AG08395 (cell line): ENCODE data around the gene ENAH.
"Not testable (repeated sequence)": the region's sequence is repeated elsewhere in the genome, so short reads cannot be mapped to it uniquely, and the experiment has no call there.

Experiments
- DNase-seq: peaks from one replicate; pipeline ENCODE4 v3.0.0; 2012; ENCODE audit warnings: mixed read lengths, low spot score

ENAH gene

DNA sequence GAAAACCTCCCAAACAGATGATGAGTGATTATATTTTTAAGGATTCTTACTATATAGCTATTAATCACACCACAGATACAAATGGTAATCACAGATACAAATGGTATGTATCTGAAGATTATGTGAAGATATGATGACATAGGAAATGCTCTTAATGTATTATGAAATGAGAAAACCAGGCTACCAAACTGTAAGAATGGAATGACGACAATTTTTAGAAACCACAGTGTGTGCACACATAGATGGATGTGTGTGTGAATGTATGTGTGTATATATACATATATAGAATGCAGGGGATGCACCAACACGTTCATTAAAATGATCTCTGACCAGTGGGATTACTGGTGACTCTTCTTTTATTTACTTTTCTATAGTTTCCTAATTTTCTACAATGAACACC lies 21.5 kb upstream of the ENAH start:
- DNase-seq = no peak

DNA sequence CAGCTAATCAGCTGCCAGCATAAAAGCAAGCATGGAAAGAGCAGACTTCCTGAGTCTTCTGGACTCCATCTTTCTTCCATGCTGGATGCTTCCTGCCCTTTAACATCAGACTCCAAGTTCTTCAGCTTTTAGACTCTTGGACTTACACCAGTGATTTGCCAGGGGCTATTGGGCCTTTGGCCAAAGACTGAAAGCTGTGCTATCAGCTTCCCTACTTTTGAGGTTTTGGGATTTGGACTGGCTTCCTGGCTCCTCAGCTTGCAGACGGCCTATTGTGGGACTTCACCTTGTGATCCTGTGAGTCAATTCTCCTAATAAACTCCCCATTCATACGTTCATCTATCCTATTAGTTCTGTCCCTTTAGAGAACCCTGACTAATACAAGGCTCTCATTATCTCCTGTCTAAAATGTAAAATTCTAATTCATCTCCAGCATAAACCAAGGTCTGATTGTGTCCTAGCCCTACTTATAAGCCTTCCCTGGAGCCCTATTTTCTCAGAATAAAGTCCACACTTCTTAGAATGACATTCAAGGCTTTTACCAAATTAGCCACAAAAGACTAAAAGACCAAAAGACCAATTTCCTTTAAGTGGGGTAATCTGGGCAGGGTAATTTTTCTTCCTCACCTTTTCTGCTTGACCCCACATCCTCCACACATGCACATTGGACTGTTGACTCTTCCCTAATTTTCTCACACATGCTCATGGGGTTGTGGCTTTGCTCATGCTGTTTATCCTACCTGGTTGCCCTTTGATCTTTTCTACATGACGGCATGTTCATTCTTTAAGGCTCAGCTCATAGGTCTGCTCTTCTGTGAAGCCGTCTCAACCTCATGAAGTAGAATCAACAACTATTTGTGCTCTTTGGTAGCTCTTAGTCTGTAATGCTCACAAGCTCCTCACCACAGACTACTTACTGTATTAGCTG lies 18.1 kb upstream of the ENAH start:
- no peak for DNase-seq

DNA sequence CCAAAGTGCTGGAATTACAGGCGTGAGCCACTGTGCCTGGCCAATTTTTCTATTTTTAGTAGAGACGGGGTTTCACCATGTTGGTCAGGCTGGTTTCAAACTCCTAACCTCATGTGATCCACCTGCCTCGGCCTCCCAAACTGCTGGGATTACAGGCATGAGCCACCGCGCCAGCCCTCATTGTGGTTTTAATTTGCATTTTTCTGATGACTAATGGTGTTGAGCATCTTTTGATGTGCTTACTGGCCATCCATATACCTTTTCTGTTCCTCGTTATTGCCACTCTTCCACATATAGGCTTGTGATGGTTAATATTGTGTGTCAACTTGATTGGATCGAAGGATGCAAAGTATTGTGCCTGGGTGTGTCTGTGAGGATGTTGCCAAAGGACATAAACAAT lies 17.4 kb upstream of the ENAH start:
- no peak for DNase-seq

DNA sequence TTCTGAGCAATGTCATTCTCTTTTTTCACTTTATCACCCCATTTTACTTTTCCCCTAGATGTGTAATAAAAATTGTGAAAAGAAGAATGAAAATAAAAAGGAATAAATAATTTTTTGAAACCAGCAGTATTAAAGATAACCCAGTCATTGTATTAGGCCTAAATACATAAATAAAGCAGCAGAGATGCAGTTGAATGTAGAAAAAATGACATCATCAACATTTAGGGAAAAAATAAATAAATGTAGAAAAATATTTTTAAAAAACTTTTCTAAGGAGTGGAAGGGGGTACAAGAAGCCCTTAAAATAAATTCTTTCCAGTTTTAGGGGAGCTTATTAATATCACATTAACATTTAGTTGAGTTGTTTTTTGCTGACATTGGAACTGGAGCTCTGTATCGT lies 15.3 kb upstream of the ENAH start:
- DNase-seq = no peak

DNA sequence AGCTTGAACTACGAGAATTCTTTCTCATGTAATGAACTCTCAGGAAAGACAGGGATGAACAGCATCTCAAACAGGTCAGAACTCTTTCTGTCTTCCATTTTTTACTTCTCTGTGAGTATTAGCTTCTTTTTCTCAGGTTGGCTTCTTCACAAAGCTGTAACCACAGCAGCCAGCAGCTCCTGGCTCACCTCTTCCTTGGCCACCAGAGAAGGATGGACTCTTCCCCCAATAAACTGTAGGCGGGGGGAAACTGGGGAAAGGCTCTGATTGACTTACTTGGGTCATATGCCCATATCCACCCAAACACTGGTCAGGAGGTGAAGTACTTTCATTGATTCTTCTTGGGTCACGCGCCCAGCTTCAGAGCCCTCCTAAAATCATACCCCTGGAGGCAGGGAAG lies 14.4 kb upstream of the ENAH start:
- DNase-seq = no peak

DNA sequence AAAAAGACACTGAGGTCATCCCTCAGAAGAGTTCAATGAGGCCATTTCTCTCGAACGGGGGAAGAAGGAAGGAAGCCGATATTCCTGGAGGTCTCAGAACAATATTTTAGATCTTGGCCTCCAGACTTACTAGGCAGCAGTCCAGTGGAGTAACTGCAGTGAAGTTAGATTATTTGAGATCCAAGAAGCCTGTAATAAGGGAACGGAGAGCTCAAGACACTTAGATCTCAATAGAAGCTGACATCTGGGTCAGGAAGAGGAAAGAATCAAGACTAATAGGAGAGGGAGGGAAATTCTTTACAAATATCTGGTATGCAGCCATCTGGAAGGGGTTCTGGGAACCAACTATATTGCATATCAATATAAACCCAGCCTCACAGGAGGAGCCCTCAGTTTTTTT lies 13.6 kb upstream of the ENAH start:
- no peak for DNase-seq

DNA sequence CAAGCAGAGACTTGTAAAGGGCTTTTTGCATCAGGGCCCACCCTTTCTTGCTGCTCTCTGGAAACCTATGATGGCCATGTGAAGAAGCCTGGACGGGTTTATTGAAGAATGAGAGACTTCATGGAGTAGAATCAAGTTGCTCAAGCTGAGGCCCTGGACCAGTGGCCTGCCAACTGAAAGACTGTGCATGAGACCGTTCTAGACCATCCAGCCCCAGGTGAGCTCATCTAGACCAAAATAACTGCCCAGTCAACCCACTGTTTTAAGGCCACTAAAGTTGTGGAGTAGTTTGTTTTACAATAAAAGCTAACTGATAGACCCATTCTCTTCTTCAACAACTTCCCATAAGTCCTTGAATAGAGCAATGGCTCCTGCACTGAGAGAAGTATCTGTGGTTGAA lies 11.8 kb upstream of the ENAH start:
- no peak for DNase-seq

DNA sequence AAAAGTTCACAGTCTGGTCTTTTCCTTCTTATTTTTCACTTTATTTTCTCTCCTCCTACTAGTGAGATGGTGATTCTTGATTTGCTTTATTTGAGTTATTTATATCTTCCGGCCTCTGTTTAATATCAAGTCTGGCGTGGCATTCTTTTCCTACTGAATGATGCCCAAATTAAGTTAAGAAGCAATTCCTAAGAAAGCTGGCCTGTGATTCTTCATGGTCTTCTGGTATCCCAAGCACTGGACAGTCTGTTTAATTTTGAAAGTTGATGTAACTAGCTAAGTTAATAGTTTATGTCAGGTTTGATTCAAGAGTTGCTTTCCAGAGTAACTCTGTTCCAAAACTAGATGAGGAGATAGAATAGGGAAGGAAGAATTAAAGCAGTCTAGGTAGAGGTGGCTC lies 9.2 kb upstream of the ENAH start:
- no peak for DNase-seq

GRCh38 chr1:225660544-225660946 lies 7.6 kb upstream of the ENAH start:
- no peak for DNase-seq

GRCh38 chr1:225658041-225658440 lies 5.1 kb upstream of the ENAH start:
- peak; percentile 30 for DNase-seq

DNA sequence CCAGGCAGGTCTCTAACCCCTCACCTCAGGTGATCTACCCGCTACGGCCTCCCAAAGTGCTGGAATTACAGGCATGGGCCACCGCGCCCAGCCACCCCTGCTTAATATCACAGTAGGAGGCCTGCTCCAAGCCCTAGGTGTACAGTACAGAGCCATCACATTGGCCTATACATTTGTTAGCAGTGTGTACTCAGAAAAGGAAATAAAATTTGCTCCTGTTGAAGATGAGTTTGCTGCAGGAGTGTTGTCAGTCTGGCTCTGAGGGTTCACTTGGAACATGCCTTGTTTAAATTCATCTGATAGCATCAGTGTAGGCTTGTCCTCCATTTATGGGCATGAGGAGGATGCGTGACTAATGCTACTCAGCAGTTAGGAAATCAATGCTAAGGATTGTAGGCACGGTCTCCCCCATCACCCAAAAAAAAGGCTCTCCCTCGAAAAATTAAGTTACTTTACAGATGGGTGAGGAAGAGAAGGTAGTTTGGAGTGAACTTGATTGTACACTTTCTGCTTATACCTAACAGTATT lies 4.6 kb upstream of the ENAH start:
- DNase-seq = peak; percentile 54

DNA sequence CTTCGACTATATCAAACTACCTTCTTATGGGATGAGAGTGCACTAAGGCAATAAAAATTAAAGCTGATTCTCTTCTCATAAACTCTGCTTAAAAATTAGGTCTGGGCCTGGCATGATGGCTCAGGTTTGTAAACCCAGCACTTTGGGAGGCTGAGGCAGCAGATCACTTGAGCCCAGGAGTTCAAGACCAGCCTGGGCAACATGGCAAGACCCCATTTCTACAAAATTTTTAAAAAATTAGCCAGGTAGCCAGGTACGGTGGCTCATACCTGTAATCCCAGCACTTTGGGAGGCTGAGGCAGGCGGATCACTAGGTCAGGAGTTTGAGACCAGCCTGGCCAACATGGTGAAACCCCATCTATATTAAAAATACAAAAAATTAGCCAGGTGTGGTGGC lies 3.3 kb upstream of the ENAH start:
- DNase-seq = not testable (repeated sequence)

GRCh38 chr1:225655509-225656258 lies 2.8 kb upstream of the ENAH start:
- DNase-seq = peak; percentile 81

DNA sequence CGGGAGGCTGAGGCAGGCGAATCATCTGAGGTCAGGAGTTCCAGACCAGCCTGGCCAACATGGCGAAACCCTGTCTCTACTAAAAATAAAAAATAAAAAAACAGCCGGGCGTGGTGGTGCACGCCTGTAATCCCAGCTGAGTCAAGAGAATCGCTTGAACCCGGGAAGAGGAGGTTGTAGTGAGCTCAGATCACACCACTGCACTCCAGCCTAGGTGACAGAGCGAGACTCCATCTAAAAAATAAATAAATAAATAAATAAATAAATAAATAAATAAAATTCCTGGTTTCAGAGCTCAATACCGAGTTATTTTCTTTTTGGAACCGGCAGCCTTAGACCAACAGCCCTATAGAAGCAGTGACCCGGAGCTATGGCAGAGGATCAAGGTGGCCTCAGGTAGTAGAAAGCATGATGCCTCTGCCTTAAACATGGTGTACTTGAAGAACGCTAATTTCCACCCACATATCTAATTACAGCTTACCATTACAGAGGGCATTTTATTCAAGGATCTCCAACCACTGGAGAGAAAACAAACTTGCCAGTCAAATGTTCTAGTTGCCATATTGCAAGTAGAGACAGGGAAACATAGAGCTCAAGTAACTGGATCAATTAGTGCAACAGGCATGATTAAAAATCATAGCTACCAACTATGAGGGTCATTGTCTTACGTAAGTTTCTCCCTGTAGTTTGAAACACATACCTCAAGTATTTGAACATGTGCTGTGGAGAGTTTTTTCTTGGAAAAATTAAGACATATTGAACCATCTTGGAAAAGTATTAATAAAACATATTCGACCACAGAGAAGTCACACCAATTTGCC lies 2.0 kb upstream of the ENAH start:
- DNase-seq = no peak

DNA sequence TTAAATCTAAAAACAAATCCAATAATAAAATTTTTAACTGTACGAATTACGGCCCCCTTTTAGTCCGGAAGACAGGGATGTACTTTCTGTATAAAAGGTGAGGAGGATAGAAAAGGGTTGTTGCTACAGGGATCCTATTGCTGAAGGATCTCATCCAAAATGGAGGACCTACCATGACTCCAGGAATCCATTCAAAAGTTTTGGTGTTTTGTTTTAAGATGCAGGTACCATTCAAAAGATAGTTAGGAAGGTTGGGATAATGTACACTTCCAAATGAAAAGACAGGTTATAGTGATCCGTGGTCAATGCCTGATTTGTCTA lies 1.3 kb upstream of the ENAH start:
- no peak for DNase-seq

GRCh38 chr1:225653463-225654276 lies 747 bp upstream of the ENAH start:
- peak; percentile 54 for DNase-seq

DNA sequence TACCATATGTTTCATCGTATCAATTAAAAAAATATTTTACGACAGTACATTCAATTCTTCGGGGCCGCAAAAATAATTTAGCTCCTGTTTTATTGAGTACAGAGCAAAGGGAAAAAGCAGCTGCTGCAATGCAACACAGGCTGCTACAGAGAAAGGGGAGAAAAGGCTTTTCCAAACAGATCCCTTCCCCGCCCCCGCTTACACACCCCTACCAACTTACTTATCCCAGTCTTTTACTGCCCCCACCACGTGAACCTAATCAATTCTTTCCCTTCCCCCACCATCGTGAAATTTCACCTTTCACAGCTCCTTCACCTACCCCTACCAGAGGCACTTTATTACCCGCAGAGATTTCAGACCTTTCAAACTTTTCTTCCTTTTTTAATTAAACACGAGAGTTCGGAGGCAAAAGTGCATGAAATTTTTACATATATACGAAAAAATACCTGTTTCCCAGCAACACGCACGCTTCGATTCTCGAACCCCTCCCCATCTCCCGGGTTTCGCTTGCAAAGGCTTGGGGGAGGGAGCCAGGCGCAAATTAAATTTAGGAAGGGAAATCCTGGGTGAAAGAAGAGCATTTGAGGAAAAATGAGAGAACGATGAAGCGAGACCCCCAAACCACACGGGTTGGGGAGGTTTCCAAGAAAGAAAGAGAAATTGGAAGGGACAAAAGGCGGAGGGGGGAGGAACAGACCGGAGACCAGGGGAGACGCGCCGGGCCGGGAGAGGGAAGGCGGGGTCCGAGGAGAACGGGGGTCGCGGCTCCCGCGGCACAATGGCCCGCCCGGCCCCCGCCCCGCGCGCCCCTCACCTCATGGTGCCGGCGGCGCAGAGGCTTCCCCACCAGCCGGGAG lies 823 bp downstream of the ENAH start:
- no peak for DNase-seq

GRCh38 chr1:225651376-225651871 lies 1.5 kb downstream of the ENAH start:
- DNase-seq = no peak

- DNase-seq = no peak
Observed at GRCh38 chr1:225650179-225650578, 2.7 kb downstream of the ENAH start.

- DNase-seq = no peak
Observed at GRCh38 chr1:225645194-225645895, 7.6 kb downstream of the ENAH start.
